Globus pallidus (tissue), 1 donor: Measurements from ENCODE around the gene GNAI1.

Experiments used
- DNase-seq: peaks from one replicate; pipeline ENCODE4 v3.0.0-alpha.2; 2015; ENCODE audit warnings: low spot score

The GNAI1 gene

DNA sequence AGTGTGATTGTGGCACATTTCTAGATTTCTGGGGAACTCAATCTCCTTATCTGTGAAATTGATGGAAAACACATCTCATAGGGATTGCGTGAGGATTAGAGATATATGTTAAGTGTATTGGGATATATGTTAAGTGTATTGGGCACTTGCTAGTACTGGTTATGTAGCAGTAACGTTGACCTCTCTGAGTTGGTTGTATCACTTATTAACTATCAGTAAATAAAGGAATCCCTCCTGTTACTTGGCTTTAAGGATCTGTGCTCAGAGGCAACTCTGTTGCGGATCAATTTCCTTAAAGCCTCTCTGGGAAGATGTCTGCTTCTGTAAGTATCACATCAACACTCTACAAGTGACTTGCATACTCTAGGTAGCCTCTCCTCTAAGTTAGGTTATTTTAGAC lies 25.2 kb downstream of the GNAI1 start:
- no peak for DNase-seq

- no peak for DNase-seq
Observed at GRCh38 chr7:80161466-80161865, 26.8 kb downstream of the GNAI1 start.

DNA sequence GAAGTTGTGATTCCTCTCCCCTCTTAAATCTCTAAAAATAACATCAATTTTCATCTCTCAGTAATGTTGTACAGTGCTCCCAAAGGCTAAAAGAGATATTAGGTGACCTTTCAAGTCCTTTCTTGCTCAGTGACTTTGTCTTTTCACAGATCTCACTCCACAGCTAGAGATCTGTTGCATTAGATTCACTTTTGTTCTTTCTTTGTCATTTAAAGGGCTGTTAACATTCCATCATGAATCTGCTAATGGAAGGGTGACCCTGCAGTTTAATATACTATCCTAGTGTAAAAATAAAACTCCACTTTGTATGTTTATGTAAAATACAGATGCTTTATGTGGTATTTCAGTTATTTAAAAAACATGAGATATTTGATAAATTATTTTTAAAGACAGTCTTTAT lies 30.5 kb downstream of the GNAI1 start:
- no peak for DNase-seq

DNA sequence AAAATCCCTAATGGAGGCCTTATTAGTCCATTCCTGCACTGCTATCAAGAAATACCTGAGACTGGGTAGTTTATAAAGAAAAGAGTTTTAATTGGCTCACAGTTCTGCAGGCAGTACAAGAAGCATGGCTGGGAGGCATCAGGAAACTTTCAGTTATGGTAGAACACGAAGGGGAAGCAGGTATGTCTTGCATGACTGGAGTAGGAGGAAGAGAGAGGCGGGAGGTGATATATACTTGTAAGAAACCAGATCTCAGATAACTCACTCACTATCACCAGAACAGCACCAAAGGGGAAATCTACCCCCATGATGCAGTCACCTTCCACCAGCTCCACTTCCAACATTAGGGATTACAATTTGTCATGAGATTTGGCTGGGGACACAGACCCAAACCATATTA lies 35.8 kb downstream of the GNAI1 start:
- DNase-seq: no peak

DNA sequence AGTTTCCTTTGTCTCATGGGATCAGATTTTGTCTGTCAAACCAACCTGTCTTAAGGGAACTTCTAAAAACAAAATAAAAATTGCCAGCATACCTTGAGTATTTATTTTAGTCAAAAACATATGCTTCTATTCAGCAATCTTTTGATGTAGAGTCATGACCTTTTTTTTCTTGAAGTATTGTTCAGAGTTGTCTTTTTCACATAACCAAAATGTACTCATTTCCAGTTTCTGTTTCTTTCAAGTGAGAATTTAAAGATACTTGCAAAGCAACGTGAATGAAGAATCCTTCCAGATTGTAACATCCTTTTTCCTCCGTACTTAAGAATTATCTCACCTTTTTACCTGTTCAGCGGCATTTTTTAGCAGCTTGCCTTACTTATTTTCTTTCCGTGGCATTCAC lies 37.8 kb downstream of the GNAI1 start:
- DNase-seq: no peak

- DNase-seq: no peak
Observed at GRCh38 chr7:80175744-80176143, 41.1 kb downstream of the GNAI1 start.

DNA sequence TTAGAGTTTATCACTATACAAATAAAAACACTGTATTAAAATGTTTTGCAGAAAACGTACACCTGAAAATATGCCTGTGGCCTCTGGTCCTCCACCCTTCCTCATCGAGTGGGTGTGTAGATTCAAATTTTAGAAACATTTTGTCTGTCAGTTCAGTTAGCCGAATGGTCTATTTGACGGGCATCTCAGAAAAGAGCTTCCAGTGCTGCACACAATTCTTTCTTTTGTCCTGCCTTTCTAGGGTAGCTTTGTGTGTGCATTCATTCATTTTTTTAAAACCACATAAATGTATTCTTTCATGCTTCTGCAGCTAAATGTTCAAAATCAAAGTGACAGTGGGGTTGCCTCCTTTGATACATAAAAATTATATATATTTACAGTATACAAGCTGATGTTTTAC lies 46.8 kb downstream of the GNAI1 start:
- peak; percentile 80 for DNase-seq

- no peak for DNase-seq
Observed at GRCh38 chr7:80182630-80183276, 48.1 kb downstream of the GNAI1 start.

- DNase-seq: no peak
Observed at GRCh38 chr7:80183351-80183750, 48.7 kb downstream of the GNAI1 start.

GRCh38 chr7:80183900-80184685 lies 49.5 kb downstream of the GNAI1 start:
- DNase-seq: no peak

GRCh38 chr7:80184693-80185092 lies 50.1 kb downstream of the GNAI1 start:
- DNase-seq: no peak

DNA sequence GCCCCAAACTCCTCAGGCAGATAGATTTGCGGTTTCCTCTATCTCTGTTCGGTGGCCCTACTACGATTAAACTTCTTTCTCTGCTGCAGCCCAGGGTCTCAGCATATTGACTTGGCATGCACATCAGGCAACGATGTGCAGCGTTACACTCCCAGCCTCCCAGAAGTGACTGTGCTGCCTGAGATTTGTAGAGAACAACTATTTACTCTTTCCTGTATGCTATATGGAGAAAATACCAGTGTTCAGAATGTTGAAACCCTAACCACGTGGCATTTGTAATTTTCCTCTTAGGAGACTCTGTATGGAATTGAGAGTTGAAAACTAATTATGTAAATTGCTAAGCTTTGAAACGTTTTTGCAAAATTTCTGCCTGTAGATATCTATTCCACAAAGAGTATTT lies 50.9 kb downstream of the GNAI1 start:
- DNase-seq: peak; percentile 57

DNA sequence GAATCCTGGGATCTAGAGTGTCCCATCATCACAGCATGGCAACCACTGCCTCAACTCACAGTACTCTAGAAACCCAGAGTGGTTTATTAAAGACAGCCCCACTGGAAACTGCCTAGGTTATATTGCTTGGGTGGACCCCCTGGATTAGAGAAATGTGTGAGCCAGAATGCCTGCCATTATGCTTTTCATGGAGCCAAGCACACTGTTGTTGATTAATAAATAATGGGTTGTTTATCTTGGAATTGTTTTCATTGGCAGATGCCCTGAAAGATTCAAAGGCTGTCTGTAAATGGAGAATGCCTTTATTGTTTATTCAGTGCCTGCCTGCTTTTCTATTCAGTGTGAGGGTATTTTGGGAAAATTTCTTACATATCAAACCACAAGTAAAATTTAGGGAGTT lies 52.1 kb downstream of the GNAI1 start:
- peak; percentile 94 for DNase-seq

DNA sequence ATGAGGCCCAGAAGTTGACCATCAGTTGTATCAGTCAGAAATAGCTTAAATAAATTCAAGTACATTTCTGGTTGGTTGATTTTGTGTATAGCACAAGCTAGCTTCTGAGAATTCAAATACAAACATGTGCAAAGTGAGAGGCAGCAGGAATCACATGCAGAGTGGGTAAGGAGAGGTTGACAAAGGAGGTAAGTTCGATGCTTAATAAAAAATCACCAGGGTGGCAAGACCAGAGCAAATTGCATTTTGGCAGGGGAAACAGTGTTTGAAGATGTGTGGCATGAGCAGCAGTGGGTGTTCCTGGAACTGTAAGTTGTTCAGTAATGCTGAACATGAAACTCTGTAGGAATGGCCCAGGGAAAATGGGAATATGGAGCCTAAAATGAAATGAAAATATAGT lies 52.6 kb downstream of the GNAI1 start:
- DNase-seq: peak; percentile 73

- DNase-seq: no peak
Observed at GRCh38 chr7:80187727-80188126, 53.1 kb downstream of the GNAI1 start.

- no peak for DNase-seq
Observed at GRCh38 chr7:80189638-80190037, 55.0 kb downstream of the GNAI1 start.

GRCh38 chr7:80197627-80198026 lies 63.0 kb downstream of the GNAI1 start:
- no peak for DNase-seq

DNA sequence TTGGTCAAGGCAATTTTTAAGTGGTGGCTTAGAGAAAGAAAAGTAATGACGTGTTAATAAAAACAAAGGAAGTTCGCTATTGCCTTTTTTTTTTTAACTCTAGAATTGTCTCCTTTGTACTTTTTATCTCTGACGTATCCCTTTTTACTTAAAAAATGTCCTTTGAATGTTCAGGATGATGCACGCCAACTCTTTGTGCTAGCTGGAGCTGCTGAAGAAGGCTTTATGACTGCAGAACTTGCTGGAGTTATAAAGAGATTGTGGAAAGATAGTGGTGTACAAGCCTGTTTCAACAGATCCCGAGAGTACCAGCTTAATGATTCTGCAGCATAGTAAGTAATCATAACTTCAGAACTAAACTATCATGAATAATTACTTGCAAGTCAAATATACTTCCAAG lies 64.4 kb downstream of the GNAI1 start:
- no peak for DNase-seq

DNA sequence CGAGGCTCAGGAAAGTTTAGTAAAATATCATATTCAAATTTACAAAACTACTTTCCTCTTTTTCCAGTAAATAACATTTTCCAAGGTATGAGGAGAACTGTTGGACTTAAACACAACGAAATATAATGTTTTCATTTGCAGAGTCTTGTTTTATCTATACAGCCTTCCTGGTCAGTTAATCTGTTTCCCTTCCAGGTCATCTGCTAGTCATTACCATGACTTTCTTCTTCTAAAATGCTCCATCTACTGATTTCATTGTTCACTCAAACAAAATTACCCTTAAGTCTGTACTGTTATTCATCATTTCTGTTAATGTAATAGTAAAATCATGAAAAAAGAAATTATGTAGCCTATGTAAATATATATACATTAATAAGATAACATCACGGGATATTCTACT lies 69.8 kb downstream of the GNAI1 start:
- DNase-seq: no peak

- DNase-seq: no peak
Observed at GRCh38 chr7:80204919-80205318, 70.3 kb downstream of the GNAI1 start.

DNA sequence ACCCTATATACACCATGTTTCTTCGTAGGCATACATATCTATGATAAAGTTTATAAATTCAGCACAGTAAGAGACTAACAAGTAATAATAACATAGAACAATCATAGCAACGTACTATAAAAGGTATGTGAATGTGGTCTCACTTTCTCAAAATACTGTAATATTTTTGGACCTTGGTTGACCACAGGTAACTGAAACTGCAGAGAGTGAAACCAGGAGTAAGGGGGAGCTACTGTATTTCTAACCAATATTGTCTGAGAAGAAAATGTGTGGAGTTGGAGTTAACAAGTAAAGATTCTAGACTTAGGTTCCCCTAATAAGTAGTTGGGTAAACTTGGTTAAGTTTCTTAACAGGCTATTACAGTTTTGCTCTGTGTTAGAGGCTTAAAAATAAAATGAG lies 72.1 kb downstream of the GNAI1 start:
- no peak for DNase-seq

DNA sequence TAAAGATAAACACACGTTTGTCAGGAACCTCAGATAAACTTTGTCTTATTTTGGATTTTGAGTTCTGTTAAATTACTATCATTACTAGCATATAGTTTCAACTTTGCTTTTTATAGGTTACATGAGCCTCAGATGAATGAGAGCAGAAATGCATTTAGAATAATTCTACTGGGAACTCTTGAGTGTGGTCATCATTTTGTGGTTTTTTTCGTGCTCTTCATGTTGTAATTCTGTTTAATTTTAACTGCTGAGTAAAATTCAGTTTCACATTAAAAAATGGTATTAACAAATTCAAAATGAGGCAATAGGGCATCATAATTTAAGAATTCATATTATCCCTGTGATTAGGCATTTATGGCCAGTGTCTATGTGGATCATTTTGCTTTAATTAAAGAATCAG lies 72.9 kb downstream of the GNAI1 start:
- no peak for DNase-seq

GRCh38 chr7:80208700-80209099 lies 74.1 kb downstream of the GNAI1 start:
- DNase-seq: no peak

GRCh38 chr7:80210400-80210799 lies 75.8 kb downstream of the GNAI1 start:
- no peak for DNase-seq
